Astrocyte (in vitro differentiated cells and primary cell): ENCODE measurements around the gene CALCR.

Experiments used
- CTCF ChIP-seq: IDR thresholded peaks from 2 replicates; pipeline ENCODE4 v1.5.1; 2011; ENCODE audit warnings: low read depth, mild to moderate bottlenecking, inconsistent platforms, low read length, moderate library complexity; ENCODE audit not compliant: insufficient read depth
- EZH2 ChIP-seq: IDR thresholded peaks from 2 replicates; pipeline ENCODE4 v1.6.1; 2012; ENCODE audit warnings: mild to moderate bottlenecking, low read length, inconsistent platforms; ENCODE audit not compliant: insufficient read depth

GRCh38 chr7:93530701-93531100 lies 43.8 kb downstream of the CALCR start:
- TF ChIP-seq CTCF (no peak), EZH2 (no peak)
